HepG2 (cell line): ENCODE results near the gene PPIA. TPM values are rescaled to one million over a fixed set of nuclear protein-coding genes. Genes with fewer than 3 reads are reported as not detected.

Experiments used
- ARID5B ChIP-seq: IDR thresholded peaks from 2 replicates; pipeline ENCODE4 v1.4.0; 2020; ENCODE audit warnings: mild to moderate bottlenecking, missing genetic modification reagents
- CBX2 ChIP-seq, 2 experiments: fragments of 200-600 bp in 1 of 2; sonication (generic); formaldehyde crosslinking in 1 of 2; IDR thresholded peaks; 2 replicates each; pipeline versions ENCODE4 v1.7.0 to v1.8.1; 2018 to 2022; ENCODE audit warnings: low read depth in 2 of 2, low read length in 1 of 2, mild to moderate bottlenecking in 1 of 2, missing genetic modification reagents in 1 of 2
- CSRNP2 ChIP-seq: sonication (generic); formaldehyde crosslinking; conservative IDR thresholded peaks from 2 replicates; pipeline ENCODE4 v1.8.0; 2022; ENCODE audit warnings: low read depth, missing genetic modification reagents
- DMTF1 ChIP-seq: sonication (generic); formaldehyde crosslinking; IDR thresholded peaks from 2 replicates; pipeline ENCODE4 v1.4.0; 2020; ENCODE audit warnings: mild to moderate bottlenecking, missing genetic modification reagents
- GABPB1 ChIP-seq: IDR thresholded peaks from 2 replicates; pipeline ENCODE4 v1.6.1; 2016; ENCODE audit warnings: mild to moderate bottlenecking, missing genetic modification reagents, moderate library complexity, missing compliant biosample characterization
- HCFC1 ChIP-seq: fragments of 150-350 bp; IDR thresholded peaks from 2 replicates; pipeline ENCODE4 v1.6.1; 2014; ENCODE audit warnings: low read depth, low read length
- HMG20A ChIP-seq: IDR thresholded peaks from 2 replicates; pipeline ENCODE4 v1.6.1; 2016; ENCODE audit warnings: borderline replicate concordance
- IRF1 ChIP-seq: sonication (generic); formaldehyde crosslinking; IDR thresholded peaks from 2 replicates; pipeline ENCODE4 v1.4.0; 2020; ENCODE audit warnings: low read depth, mild to moderate bottlenecking, missing genetic modification reagents
- IRF2 ChIP-seq: IDR thresholded peaks from 2 replicates; pipeline ENCODE4 v1.6.1; 2018; ENCODE audit warnings: missing genetic modification reagents, missing compliant biosample characterization
- JUN ChIP-seq: sonication (generic); formaldehyde crosslinking; IDR thresholded peaks from 2 replicates; pipeline ENCODE4 v1.4.0; 2020; ENCODE audit warnings: mild to moderate bottlenecking, missing genetic modification reagents
- JUNB ChIP-seq: sonication (generic); formaldehyde crosslinking; IDR thresholded peaks from 2 replicates; pipeline ENCODE4 v1.8.0; 2022; ENCODE audit warnings: missing genetic modification reagents, mild to moderate bottlenecking, borderline replicate concordance
- NR3C1 ChIP-seq: sonication (generic); formaldehyde crosslinking; IDR thresholded peaks from 2 replicates; pipeline ENCODE4 v1.4.0; 2020; ENCODE audit warnings: missing genetic modification reagents
- POLR2AphosphoS2 ChIP-seq: IDR thresholded peaks from 2 replicates; pipeline ENCODE4 v1.6.1; 2011; ENCODE audit warnings: low read depth, low read length, improper control_type of control experiment
- REL ChIP-seq: sonication (generic); formaldehyde crosslinking; conservative IDR thresholded peaks from 2 replicates; pipeline ENCODE4 v1.8.0; 2022; ENCODE audit warnings: mild to moderate bottlenecking, missing genetic modification reagents, moderate library complexity
- THRA ChIP-seq: sonication (generic); formaldehyde crosslinking; IDR thresholded peaks from 2 replicates; pipeline ENCODE4 v1.4.0; 2020; ENCODE audit warnings: missing genetic modification reagents, borderline replicate concordance
- THYN1 ChIP-seq: sonication (generic); formaldehyde crosslinking; IDR thresholded peaks from 2 replicates; pipeline ENCODE4 v1.8.1; 2023; ENCODE audit warnings: low read depth, mild to moderate bottlenecking, moderate library complexity, missing genetic modification reagents, borderline replicate concordance
- TP53 ChIP-seq: sonication (generic); formaldehyde crosslinking; conservative IDR thresholded peaks from 2 replicates; pipeline ENCODE4 v1.4.0; 2020; ENCODE audit warnings: missing genetic modification reagents
- U2AF1 ChIP-seq: fragments of 200-400 bp; formaldehyde crosslinking; optimal IDR thresholded peaks from 2 replicates; pipeline ENCODE3; 2017; ENCODE audit warnings: mild to moderate bottlenecking, low read depth, low read length
- ZNF616 ChIP-seq: sonication (generic); formaldehyde crosslinking; IDR thresholded peaks from 2 replicates; pipeline ENCODE4 v1.5.0; 2020; ENCODE audit warnings: low read depth, mild to moderate bottlenecking, missing genetic modification reagents
- ZNF746 ChIP-seq: sonication (generic); formaldehyde crosslinking; IDR thresholded peaks from 2 replicates; pipeline ENCODE4 v1.8.0; 2022; ENCODE audit warnings: mild to moderate bottlenecking, missing genetic modification reagents
- ZSCAN31 ChIP-seq: sonication (generic); formaldehyde crosslinking; IDR thresholded peaks from 2 replicates; pipeline ENCODE4 v1.5.0; 2020; ENCODE audit warnings: low read depth, mild to moderate bottlenecking, missing genetic modification reagents
- polyA plus RNA-seq, 8 experiments: library from polyadenylated mRNA; depleted of rRNA in 3 of 8; stranded (reverse) in 7 of 8; unstranded in 1 of 8; fragments of >200 nt; fragmentation: Illumina TruSeq in 4 of 8; extraction: Trizol in 4 of 8; gene quantifications; 2 replicates each; pipeline versions ENCODE4 v1.2.1 to v1.2.3, GENCODE V29; 2011 to 2016; ENCODE audit warnings: low read depth in 4 of 8, missing spikeins in 1 of 8, mixed read lengths in 1 of 8; ENCODE audit not compliant: insufficient read depth in 1 of 8
- total RNA-seq, 5 experiments: library from RNA; depleted of rRNA; stranded (reverse); fragments of >200 nt; fragmentation: Illumina TruSeq; extraction: Trizol; gene quantifications; 2 replicates each; pipeline ENCODE4 v1.2.3, GENCODE V29; 2016; ENCODE audit warnings: low read depth in 1 of 5

PPIA gene
- total and polyA plus RNA-seq, 2 of the 13 experiments (the other 11 are each of a cell fraction or from before 2014, with no cell fraction given) = 2,268 to 3,010 TPM

GRCh38 chr7:44847509-44847919 is 51.0 kb downstream of the PPIA start (continued):
- no peak for TF ChIP-seq DMTF1 (CRISPR knock-in tag)
- TF ChIP-seq ZNF746 = no peak; the same call in 1 of the 2 replicates
- TF ChIP-seq IRF2 (CRISPR knock-in tag) = peak; percentile 16; the same call in 1 of the 2 replicates
- no peak for TF ChIP-seq REL
- TF ChIP-seq THRA (CRISPR knock-in tag) = no peak
- no peak for TF ChIP-seq JUN (CRISPR knock-in tag)
- TF ChIP-seq HCFC1 = no peak
- TF ChIP-seq ZNF616 (CRISPR knock-in tag) = no peak
- TF ChIP-seq CSRNP2 (CRISPR knock-in tag) = no peak
- TF ChIP-seq ZSCAN31 = no peak; the same call in 1 of the 2 replicates
- no peak for TF ChIP-seq THYN1 (CRISPR knock-in tag)
- no peak for TF ChIP-seq NR3C1
- no peak for TF ChIP-seq CBX2 (IDR thresholded peaks at IDR 0.05; ENCODE audit: low read depth, low read length)
- TF ChIP-seq CBX2 (CRISPR knock-in tag; IDR thresholded peaks at IDR 0.05; ENCODE audit: low read depth) = no peak
- peak; percentile 70 for TF ChIP-seq GABPB1 (CRISPR knock-in tag)
- TF ChIP-seq IRF1 (CRISPR knock-in tag) = no peak
- TF ChIP-seq ARID5B (CRISPR knock-in tag) = no peak; the same call in 1 of the 2 replicates
- no peak for TF ChIP-seq TP53 (CRISPR knock-in tag)
- TF ChIP-seq HMG20A = no peak
- no peak for TF ChIP-seq POLR2AphosphoS2
- TF ChIP-seq U2AF1 = no peak
- TF ChIP-seq JUNB = no peak
